Progenitor cell of endocrine pancreas (in vitro differentiated cells): ENCODE data around the gene JMY. TPM values are rescaled to one million over a fixed set of nuclear protein-coding genes. Genes with fewer than 3 reads are reported as not detected.

Source experiments
- DNase-seq: peaks from one replicate; pipeline ENCODE4 v3.0.0; 2021; ENCODE audit warnings: low spot score; ENCODE audit not compliant: unreplicated experiment
- H3K27ac Mint-ChIP-seq: 2 replicates; pipeline ENCODE4 v1.8.0; 2021; ENCODE audit warnings: mild to moderate bottlenecking, moderate library complexity, mixed read lengths
- H3K27me3 Mint-ChIP-seq: 2 replicates; pipeline ENCODE4 v1.8.0; 2021; ENCODE audit warnings: mixed read lengths
- H3K36me3 Mint-ChIP-seq: 2 replicates; pipeline ENCODE4 v1.8.0; 2022; ENCODE audit warnings: mixed read lengths; ENCODE audit not compliant: insufficient read depth
- H3K4me1 Mint-ChIP-seq: 2 replicates; pipeline ENCODE4 v1.8.0; 2021; ENCODE audit warnings: low read depth, mixed read lengths
- H3K4me3 Mint-ChIP-seq: 2 replicates; pipeline ENCODE4 v1.8.0; 2021; ENCODE audit warnings: low read depth, mild to moderate bottlenecking, moderate library complexity, mixed read lengths
- H3K9me3 Mint-ChIP-seq: 2 replicates; pipeline ENCODE4 v1.8.0; 2021; ENCODE audit warnings: low read depth, mixed read lengths
- CTCF ChIP-seq: fragments of 200-600 bp; sonication (generic); IDR thresholded peaks from one replicate; pipeline ENCODE4 v1.5.0; 2021; ENCODE audit warnings: antibody characterized with exemption, mild to moderate bottlenecking; ENCODE audit not compliant: unreplicated experiment
- long read RNA-seq: library from polyadenylated mRNA; unstranded; transcript quantifications from one replicate; pipeline ENCODE4 v2.0.0, GENCODE V29; 2020
- total RNA-seq: library from RNA; stranded (reverse); gene quantifications from 2 replicates; pipeline ENCODE4 v1.2.1, GENCODE V29; 2021

JMY gene
- total RNA-seq = 13.9 and 15.0 TPM in 2 replicates
- long read RNA-seq, partial matches to known transcripts = 1 of 10 reads
- long read RNA-seq, other reads (novel, unspliced or antisense) = 9 of 10 reads

GRCh38 chr5:79235634-79236361 is at the start of gene JMY:
Gene JMY, plus strand, starts transcription at chr5:79236131. Its CDS starts 520 bp downstream, at chr5:79236651.
- peak; percentile 74 for DNase-seq
- peaks cover 9% of the 10 kb centered on the region for H3K4me1 Mint-ChIP-seq
- H3K27me3 Mint-ChIP-seq = no peaks in the 10 kb centered on the region
- peak within 1 kb of the TSS; percentile 99 for H3K27ac Mint-ChIP-seq
- H3K9me3 Mint-ChIP-seq = no peaks in the 10 kb centered on the region
- peak within 1 kb of the TSS; percentile 96 for H3K4me3 Mint-ChIP-seq
- no peaks in the 10 kb centered on the region for H3K36me3 Mint-ChIP-seq
- TF ChIP-seq CTCF = peak; percentile 10

GRCh38 chr5:79186455-79186854 is 49.5 kb upstream of the JMY start:
- Mint-ChIP-seq H3K36me3 (no peaks in the 10 kb centered on the region), H3K27ac (no peak overlapping the region), H3K4me1 (peaks cover 9% of the 10 kb centered on the region), H3K27me3 (no peaks in the 10 kb centered on the region), H3K9me3 (no peaks in the 10 kb centered on the region), H3K4me3 (no peak overlapping the region)
- TF ChIP-seq CTCF = no peak
- no peak for DNase-seq

DNA sequence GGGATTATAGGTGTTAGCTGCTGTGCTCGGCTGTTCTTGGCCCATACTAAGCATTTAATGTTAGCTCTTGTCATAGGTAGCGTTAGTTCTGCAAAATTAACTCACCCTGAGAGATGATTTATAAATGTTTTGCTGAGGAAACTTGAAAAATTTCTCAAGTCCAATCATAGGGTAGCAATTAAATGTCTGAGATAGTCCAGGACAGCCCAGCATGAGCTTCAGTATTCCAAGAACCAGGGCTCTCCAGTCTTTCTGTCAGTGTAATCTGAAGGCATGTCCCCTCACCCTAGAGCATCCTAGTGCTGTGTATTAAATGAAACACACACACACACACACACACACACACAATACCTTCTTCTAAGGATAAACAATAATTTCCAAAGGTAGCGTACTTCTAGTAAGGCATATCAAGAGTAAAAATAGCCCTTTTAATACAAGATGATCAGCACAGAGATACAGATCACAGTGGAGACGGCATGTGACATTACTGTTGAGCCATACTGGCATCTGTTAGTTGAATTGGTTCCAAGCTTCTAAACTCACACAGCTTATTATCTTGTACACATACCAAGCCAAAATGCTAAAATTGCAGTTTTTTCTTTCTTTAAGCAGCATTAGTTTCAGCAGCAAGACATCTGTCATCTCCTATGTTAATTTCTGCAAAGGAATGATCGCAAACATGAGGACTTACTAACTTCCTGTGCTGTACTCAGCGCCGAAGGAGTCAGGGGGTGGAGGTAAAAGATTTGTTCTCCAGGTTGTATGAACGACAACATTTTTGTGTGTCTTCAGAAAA is 46.3 kb upstream of the JMY start:
- Mint-ChIP-seq H3K27ac (no peak overlapping the region), H3K4me1 (no peaks in the 10 kb centered on the region), H3K9me3 (peaks cover 3% of the 10 kb centered on the region), H3K36me3 (no peaks in the 10 kb centered on the region), H3K27me3 (no peaks in the 10 kb centered on the region), H3K4me3 (no peak overlapping the region)
- no peak for DNase-seq
- no peak for TF ChIP-seq CTCF

- no peak for TF ChIP-seq CTCF
- Mint-ChIP-seq H3K9me3 (peaks cover 3% of the 10 kb centered on the region), H3K4me3 (no peak overlapping the region), H3K36me3 (no peaks in the 10 kb centered on the region), H3K27me3 (no peaks in the 10 kb centered on the region), H3K27ac (no peak overlapping the region), H3K4me1 (no peaks in the 10 kb centered on the region)
- DNase-seq = no peak
These were observed 45.7 kb upstream of the JMY start for GRCh38 chr5:79190235-79190529.

DNA sequence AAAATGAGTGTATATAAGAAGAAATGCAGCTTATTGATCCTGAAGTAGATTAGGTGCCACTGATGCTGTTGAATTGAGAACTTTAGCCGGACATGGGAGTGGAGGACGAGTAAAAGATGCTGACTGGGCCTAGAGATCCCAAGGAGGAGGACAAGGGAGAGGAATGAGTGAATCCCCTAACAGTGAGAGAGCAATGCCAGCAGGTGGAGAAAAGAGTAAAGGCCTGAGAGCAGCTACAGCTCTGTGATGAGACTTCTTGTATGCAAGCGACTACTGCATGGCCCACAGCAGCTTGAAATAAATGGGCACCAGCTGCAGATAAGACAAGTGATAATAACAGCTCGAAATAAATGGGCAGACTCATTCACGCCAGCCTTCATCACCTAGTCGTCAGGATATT is 44.5 kb upstream of the JMY start:
- H3K9me3 Mint-ChIP-seq = peaks cover 3% of the 10 kb centered on the region
- DNase-seq = no peak
- no peaks in the 10 kb centered on the region for H3K36me3 Mint-ChIP-seq
- H3K4me1 Mint-ChIP-seq = no peaks in the 10 kb centered on the region
- H3K27ac Mint-ChIP-seq = no peak overlapping the region
- no peak overlapping the region for H3K4me3 Mint-ChIP-seq
- TF ChIP-seq CTCF = no peak
- no peaks in the 10 kb centered on the region for H3K27me3 Mint-ChIP-seq
